HG02885 (cell line): Measurements from ENCODE around the gene ZNF462.

Experiments
- ATAC-seq: cut with Tn5 transposase; IDR thresholded peaks from one replicate; pipeline ENCODE4 v1.9.1; 2021; ENCODE audit warnings: mild to moderate bottlenecking; ENCODE audit not compliant: unreplicated experiment, poor library complexity

Gene ZNF462

DNA sequence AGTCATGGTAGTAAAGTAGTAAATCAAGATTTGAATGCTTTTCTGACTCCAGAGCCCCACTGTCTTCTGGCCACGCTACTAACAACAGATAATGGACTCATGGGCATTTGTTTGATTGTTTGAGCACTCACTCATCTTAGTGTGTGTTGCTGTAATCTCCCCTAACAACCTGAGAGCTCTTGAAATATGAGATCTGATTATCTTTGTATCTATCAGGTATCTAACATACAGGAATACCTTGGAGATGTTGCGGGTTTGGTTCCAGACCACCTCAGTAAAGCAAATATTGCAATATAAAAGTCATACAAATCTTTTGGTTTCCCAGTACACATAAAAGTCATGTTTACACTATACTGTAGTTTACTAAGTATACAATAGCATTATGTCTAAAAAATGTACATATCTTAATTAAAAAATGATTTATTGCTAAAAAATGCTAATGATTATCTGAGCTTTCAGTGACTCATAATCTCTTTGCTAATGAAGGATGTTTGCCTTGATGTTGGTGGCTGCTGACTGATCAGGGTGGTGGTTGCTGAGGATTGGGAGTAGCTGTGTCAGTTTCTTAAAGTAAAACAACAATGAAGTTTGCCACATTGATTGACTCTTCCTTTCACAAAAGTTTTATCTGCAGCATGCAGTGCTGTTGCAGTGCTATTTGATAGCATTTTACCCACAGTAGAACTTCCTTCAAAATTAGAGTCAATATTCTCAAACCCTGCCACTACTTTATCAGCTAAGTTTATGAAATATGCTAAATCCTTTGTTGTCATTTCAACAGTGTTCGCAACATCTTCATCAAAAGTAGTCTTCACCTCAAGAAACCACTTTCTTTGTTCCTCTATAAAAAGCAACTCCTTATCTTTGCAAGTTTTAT, 92.2 kb downstream of the ZNF462 start:
- no peak for ATAC-seq

- no peak for ATAC-seq
Observed at GRCh38 chr9:106956971-106957370, 94.0 kb downstream of the ZNF462 start.

GRCh38 chr9:106958955-106959657, 96.1 kb downstream of the ZNF462 start:
- ATAC-seq = no peak

DNA sequence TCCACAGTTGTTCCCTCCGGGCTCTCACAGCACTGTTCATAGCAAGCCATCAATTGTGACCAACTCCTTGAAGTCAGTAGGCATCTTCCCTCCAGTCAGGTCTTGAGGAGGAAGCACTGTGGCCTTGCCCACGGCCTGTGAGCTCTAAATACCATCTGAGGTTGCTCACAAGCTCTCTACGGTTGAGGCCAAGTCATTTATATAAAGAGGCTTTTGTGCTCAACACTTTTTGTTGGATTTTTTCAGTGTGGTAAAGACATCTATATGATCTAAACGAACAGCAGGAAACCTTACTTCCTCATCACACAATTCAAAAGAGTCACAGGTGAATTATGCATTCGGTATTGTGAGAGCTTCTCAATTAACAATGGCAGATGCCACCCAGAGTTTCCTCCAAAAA, 97.3 kb downstream of the ZNF462 start:
- no peak for ATAC-seq

DNA sequence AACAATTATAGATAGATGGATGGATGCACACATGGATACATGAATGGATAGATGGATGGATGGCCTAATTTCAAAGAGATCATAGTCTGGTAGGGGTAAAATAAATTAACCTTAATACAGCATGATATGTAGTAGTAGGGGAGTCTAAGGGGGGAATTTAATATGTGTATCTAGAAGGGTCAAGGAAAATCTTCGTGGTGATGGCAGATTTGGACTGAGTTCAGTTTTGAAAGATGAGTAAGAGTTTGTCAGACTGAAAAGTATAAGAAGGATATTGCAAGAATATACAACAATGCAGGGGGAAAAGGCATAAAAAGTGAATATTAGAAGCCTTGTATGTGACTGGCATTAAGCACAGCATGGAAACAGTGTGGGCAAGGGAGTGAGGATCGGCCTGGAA, 98.7 kb downstream of the ZNF462 start:
- no peak for ATAC-seq

- ATAC-seq = no peak
Observed at GRCh38 chr9:106962122-106962521, 99.2 kb downstream of the ZNF462 start.

GRCh38 chr9:106962615-106963363, 99.8 kb downstream of the ZNF462 start:
- no peak for ATAC-seq

GRCh38 chr9:106963684-106964083, 100.7 kb downstream of the ZNF462 start:
- no peak for ATAC-seq

DNA sequence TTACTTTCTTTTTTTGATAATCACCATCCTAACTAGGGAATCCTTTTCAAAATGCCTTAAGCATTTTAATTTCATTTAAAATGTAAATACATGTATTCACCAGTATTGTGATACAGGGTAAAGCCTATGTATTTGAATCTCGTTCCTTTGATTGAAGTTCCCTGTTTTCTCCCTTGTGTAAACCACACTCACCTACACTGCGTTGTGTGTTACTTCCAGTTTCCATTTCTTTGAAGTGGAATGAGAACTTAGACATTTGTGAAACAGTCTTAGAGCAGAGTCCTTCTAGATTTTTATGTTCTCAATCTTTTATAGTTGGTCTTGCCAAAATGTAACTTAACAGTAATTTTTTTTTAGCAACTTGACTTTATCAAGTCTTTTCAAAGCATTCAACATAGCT, 101.4 kb downstream of the ZNF462 start:
- peak; percentile 38 for ATAC-seq

DNA sequence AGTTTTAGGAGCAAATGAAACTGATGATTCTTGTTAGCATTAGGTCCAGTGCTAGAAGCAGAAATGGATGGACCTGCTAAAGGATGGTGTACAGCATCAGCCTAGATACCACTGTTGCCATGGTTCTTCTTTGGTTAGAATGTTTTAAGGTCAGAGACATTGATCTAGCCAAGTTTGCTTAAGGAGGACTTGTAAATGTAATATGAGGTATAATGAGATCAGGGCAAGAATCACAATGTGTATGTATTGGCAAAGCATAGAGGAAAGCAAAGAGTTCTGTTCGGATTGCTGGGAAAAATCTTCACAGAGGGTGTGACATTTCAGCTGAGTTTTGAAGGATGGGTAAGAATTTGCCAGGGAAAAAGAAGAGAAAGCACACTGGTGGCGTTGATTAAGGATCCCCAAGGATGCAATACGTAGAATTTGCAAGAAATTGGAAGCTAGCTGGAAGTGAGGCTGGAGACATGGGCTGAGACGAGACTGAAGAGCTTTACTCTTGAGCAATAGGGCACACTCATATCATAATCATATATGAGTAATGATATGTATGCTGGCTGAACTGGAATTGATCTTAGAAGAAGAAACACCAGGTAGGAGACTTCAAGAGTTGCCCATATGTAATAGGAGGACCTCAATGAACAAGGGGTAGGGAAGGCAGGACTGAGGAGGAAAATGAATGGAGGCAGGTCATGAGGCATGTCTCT, 102.0 kb downstream of the ZNF462 start:
- ATAC-seq = no peak

DNA sequence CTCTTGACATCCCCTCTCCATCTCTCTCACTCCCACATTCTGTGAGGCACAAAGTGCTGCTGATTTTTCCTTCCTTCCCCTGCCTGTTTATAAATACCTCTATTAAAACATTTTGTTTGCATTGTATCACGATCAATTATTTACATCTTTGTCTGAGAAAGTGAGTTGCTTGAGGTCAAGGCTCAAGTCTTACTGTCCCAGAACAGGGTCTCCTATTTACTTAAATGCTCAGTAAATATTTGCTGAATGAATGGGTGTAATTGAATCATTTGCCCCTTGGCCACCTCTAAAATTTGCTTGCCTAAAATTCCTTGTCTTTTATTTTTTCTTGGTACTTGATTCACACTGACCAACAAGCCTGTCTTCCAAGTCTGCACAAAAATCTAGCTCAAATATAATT, 103.5 kb downstream of the ZNF462 start:
- ATAC-seq = no peak

GRCh38 chr9:106969696-106970095, 106.7 kb downstream of the ZNF462 start:
- ATAC-seq = no peak

GRCh38 chr9:106970219-106970975, 107.4 kb downstream of the ZNF462 start:
- no peak for ATAC-seq

GRCh38 chr9:106970976-106971457, 108.1 kb downstream of the ZNF462 start:
- no peak for ATAC-seq

- ATAC-seq = no peak
Observed at GRCh38 chr9:106972082-106972481, 109.1 kb downstream of the ZNF462 start.

DNA sequence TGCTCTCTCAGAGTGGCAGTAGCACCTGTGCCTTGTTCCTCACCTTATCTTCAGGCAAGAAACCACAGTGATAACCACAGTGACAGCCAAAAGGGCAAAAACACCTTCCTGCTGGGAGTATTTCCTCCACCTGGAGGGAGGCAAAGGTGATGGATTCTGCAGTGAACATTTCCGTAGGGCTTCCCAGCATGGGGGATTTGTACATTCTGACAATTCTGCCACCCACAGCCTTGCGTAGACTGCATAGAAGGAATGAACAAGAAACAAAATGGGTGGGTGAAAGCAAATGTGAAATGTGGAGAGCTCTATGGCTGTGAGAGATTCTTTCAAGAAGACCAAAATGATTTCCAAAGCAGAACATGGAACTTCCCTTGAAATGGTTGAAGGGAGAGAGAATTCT, 111.4 kb downstream of the ZNF462 start:
- ATAC-seq = no peak

GRCh38 chr9:106976772-106977171, 113.8 kb downstream of the ZNF462 start:
- ATAC-seq = no peak

DNA sequence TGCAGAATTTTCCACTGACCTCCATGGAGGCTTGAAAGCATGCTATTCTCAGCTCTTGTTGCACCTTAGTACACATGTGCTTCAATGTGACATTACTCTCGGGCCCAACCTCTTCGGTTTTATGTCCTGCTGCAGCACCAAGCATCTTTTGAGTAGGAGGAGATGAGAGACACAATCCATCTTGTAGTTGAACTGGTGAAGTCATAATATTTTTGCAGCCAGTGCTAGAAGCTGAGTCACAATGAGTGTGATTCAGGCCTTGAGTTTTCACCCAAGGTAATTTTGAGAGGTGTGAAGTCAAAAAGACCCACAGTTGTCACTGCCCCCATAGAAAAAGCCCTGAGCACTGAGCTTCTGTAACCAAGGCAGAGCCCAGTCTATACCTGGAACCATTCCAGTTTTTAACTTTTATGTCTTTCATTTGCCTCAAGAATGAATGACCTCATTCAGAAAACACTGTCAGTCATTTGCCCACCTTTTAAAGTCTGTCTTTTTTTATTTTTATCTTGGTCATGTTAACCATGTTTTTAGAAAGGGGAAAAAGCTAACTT, 117.7 kb downstream of the ZNF462 start:
- ATAC-seq = no peak
